Left ventricle myocardium inferior (tissue), 1 donor: ENCODE results near the gene FAM72D. TPM values are rescaled to one million over a fixed set of nuclear protein-coding genes. Genes with fewer than 3 reads are reported as not detected.
"Not testable (repeated sequence)": the region's sequence is repeated elsewhere in the genome, so short reads cannot be mapped to it uniquely, and the experiment has no call there.

Experiments
- DNase-seq: peaks from one replicate; pipeline ENCODE4 v3.0.0-alpha.2; 2020
- H3K27ac ChIP-seq: fragments of 200-600 bp; replicated peaks from 2 replicates; pipeline ENCODE4 v1.8.0; 2021
- H3K27me3 ChIP-seq: fragments of 200-600 bp; 2 replicates; pipeline ENCODE4 v1.8.0; 2021; ENCODE audit warnings: low read depth
- H3K36me3 ChIP-seq: fragments of 200-600 bp; 2 replicates; pipeline ENCODE4 v1.8.0; 2021
- H3K4me1 ChIP-seq: fragments of 200-600 bp; 2 replicates; pipeline ENCODE4 v1.8.0; 2021
- H3K4me3 ChIP-seq: fragments of 200-600 bp; 2 replicates; pipeline ENCODE4 v1.8.0; 2021; ENCODE audit warnings: mild to moderate bottlenecking, moderate library complexity
- H3K9me3 ChIP-seq: fragments of 200-600 bp; replicated peaks from 2 replicates; pipeline ENCODE4 v1.8.0; 2021
- intact Hi-C: fragments of 100-400 bp; cut with micrococcal nuclease; formaldehyde crosslinking; loops from one replicate; pipeline ENCODE4 v1.11.0; 2022
- total RNA-seq: library from RNA; stranded (reverse); fragmentation: NEBNext Ultra II Directional; extraction: Animal tissue kit (Norgen Biotek cat#: 25700); gene quantifications from one replicate; pipeline ENCODE4 v1.2.1, GENCODE V29; 2021
- donor health status: DM: no; HTN: yes; CAD: no; lungs with severe emphysema.

Gene FAM72D
- total RNA-seq, 1 donor from 2014 or later = 0.19 TPM

- H3K9me3 ChIP-seq, H3K27ac ChIP-seq, intact Hi-C loops, H3K36me3 ChIP-seq, H3K4me3 ChIP-seq, DNase-seq, H3K27me3 ChIP-seq, H3K4me1 ChIP-seq: not testable (repeated sequence)
Measured at GRCh38 chr1:145114560-145115057, 18.8 kb downstream of the FAM72D start.

- H3K27ac ChIP-seq, H3K27me3 ChIP-seq, H3K9me3 ChIP-seq, H3K4me3 ChIP-seq, DNase-seq, intact Hi-C loops, H3K36me3 ChIP-seq, H3K4me1 ChIP-seq: not testable (repeated sequence)
Measured at GRCh38 chr1:145115587-145116493, 20.1 kb downstream of the FAM72D start.

GRCh38 chr1:145119842-145120241, 24.1 kb downstream of the FAM72D start:
- H3K9me3 ChIP-seq, H3K27me3 ChIP-seq, H3K4me1 ChIP-seq, H3K36me3 ChIP-seq, intact Hi-C loops, H3K4me3 ChIP-seq, H3K27ac ChIP-seq, DNase-seq: not testable (repeated sequence)

- H3K27me3 ChIP-seq, H3K4me1 ChIP-seq, H3K9me3 ChIP-seq, DNase-seq, H3K36me3 ChIP-seq, H3K4me3 ChIP-seq, intact Hi-C loops, H3K27ac ChIP-seq: not testable (repeated sequence)
Measured at GRCh38 chr1:145122344-145123061, 26.7 kb downstream of the FAM72D start.

DNA sequence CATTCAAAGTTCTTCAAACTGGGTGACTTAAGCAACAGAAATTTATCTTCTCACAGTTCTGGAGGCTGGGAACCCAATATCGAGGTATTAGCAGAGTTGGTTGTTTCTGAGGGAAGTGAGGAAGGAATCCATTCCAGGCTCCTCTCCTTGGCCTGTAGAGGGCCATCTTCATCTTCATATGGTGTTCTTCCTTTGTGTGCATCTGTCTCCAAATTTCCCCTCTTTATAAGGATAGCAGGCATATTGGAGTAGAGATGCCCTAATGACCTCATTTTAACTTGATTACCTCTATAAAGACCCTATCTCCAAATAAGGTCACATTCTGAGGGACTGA, 27.3 kb downstream of the FAM72D start:
- DNase-seq, H3K36me3 ChIP-seq, H3K4me1 ChIP-seq, H3K4me3 ChIP-seq, H3K27ac ChIP-seq, H3K27me3 ChIP-seq, intact Hi-C loops, H3K9me3 ChIP-seq: not testable (repeated sequence)

- H3K27ac ChIP-seq, intact Hi-C loops, H3K27me3 ChIP-seq, H3K9me3 ChIP-seq, H3K4me3 ChIP-seq, H3K36me3 ChIP-seq, H3K4me1 ChIP-seq, DNase-seq: not testable (repeated sequence)
Measured at GRCh38 chr1:145123992-145124641, 28.3 kb downstream of the FAM72D start.

GRCh38 chr1:145125112-145125511, 29.3 kb downstream of the FAM72D start:
- intact Hi-C loops, H3K36me3 ChIP-seq, DNase-seq, H3K27ac ChIP-seq, H3K27me3 ChIP-seq, H3K9me3 ChIP-seq, H3K4me1 ChIP-seq, H3K4me3 ChIP-seq: not testable (repeated sequence)

GRCh38 chr1:145127144-145127543, 31.4 kb downstream of the FAM72D start:
- H3K27ac ChIP-seq, H3K4me3 ChIP-seq, DNase-seq, H3K9me3 ChIP-seq, intact Hi-C loops, H3K36me3 ChIP-seq, H3K27me3 ChIP-seq, H3K4me1 ChIP-seq: not testable (repeated sequence)

GRCh38 chr1:145128697-145129469, 33.1 kb downstream of the FAM72D start:
- H3K9me3 ChIP-seq, H3K27me3 ChIP-seq, intact Hi-C loops, H3K4me1 ChIP-seq, H3K36me3 ChIP-seq, H3K4me3 ChIP-seq, H3K27ac ChIP-seq: not testable (repeated sequence)
- DNase-seq = peak; percentile 10

GRCh38 chr1:145134476-145134875, 38.7 kb downstream of the FAM72D start:
- intact Hi-C loops, H3K4me3 ChIP-seq, H3K27ac ChIP-seq: not testable (repeated sequence)

DNA sequence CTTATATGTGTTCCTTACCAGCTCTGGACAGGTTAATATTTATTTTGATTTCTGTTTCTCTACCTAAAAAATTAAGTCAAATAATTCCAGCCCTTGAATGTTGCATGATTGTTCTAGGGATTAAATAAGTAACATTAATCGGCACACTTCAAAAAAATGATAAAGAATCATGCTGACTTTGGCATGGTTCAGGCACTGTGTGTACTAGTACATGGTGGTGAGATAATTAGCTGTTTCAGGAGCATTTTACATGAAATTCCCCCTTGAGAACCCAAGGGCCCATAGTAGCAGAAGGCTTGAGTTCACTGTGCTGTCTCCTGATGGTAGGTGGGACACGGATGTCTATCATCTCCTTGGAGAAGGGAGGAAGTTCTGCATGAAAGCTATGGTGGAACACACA, 44.8 kb downstream of the FAM72D start:
- H3K27ac ChIP-seq, intact Hi-C loops, H3K4me1 ChIP-seq, H3K9me3 ChIP-seq, H3K4me3 ChIP-seq, H3K36me3 ChIP-seq, H3K27me3 ChIP-seq, DNase-seq: not testable (repeated sequence)

More at GRCh38 chr1:145134476-145134875, 38.7 kb downstream of the FAM72D start:
- not testable (repeated sequence) for H3K9me3 ChIP-seq, H3K27me3 ChIP-seq, DNase-seq, H3K36me3 ChIP-seq, H3K4me1 ChIP-seq

GRCh38 chr1:145144264-145144913, 48.6 kb downstream of the FAM72D start:
- intact Hi-C loops, H3K4me3 ChIP-seq, H3K36me3 ChIP-seq, H3K9me3 ChIP-seq, DNase-seq, H3K27me3 ChIP-seq, H3K4me1 ChIP-seq, H3K27ac ChIP-seq: not testable (repeated sequence)
